Endothelial cell of umbilical vein (primary cell): Measurements from ENCODE around the gene ZNF648. TPM values are rescaled to one million over a fixed set of nuclear protein-coding genes. Genes with fewer than 3 reads are reported as not detected.

Source experiments
- BruUV-seq: library from RNA; stranded (reverse); fragments of 400-500 nt; replicated peaks from 2 replicates; lab custom pipeline; 2021; lab: Mats Ljungman, UMichigan
- CTCF ChIA-PET: fragments of 300-600, 350-600 bp; sonication (Branson Sonifier 250); formaldehyde crosslinking; loops from one replicate; lab custom pipeline; 2021; ENCODE audit warnings: antibody characterized with exemption, inconsistent platforms; lab: Charles Lee
- POLR2A ChIA-PET: fragments of 300-600, 350-600 bp; sonication (Branson Sonifier 250); formaldehyde crosslinking; loops from one replicate; lab custom pipeline; 2021; ENCODE audit warnings: antibody characterized with exemption, inconsistent platforms; lab: Charles Lee
- DNase-seq: peaks from one replicate; pipeline ENCODE4 v3.0.0-alpha.2; 2011; ENCODE audit warnings: low read depth, low spot score
- FAIRE-seq: peaks from 2 replicates; lab custom pipeline; 2011; peaks lifted over from hg19 to GRCh38; lab: Jason Lieb, UNC
- H2AFZ ChIP-seq: 2 replicates; pipeline ENCODE4 v1.6.0; 2012; ENCODE audit warnings: low read depth, low read length, control low read depth, inconsistent platforms
- H3K27ac ChIP-seq: 2 replicates; pipeline ENCODE4 v1.5.1; 2011; ENCODE audit warnings: low read depth, mild to moderate bottlenecking, control low read depth, low read length, moderate library complexity; ENCODE audit not compliant: insufficient read depth
- H3K27me3 ChIP-seq, 2 experiments: 2 replicates each; pipeline versions ENCODE4 v1.6.0 to v1.6.1; 2011; ENCODE audit warnings: low read length in 2 of 2, mixed read lengths in 1 of 2; ENCODE audit not compliant: control insufficient read depth in 2 of 2, insufficient read depth in 2 of 2
- H3K36me3 ChIP-seq, 2 experiments: 2 replicates in 1 of 2; 3 replicates in 1 of 2; pipeline ENCODE4 v1.5.1; 2011; ENCODE audit warnings: low read length in 2 of 2, mild to moderate bottlenecking in 1 of 2, moderate library complexity in 1 of 2; ENCODE audit not compliant: control insufficient read depth in 2 of 2, insufficient read depth in 2 of 2; ENCODE audit errors: extremely low read depth in 1 of 2
- H3K4me1 ChIP-seq: 3 replicates; pipeline ENCODE4 v1.5.1; 2011; ENCODE audit warnings: mild to moderate bottlenecking, low read length; ENCODE audit not compliant: control insufficient read depth, insufficient read depth; ENCODE audit errors: extremely low read depth
- H3K4me2 ChIP-seq: 2 replicates; pipeline ENCODE4 v1.6.1; 2011; ENCODE audit warnings: low read length, control low read depth, mixed read lengths; ENCODE audit not compliant: insufficient read depth
- H3K4me3 ChIP-seq, 3 experiments: fragments of 200-600 bp in 1 of 3; sonication (generic), shearing (Covaris generic) in 1 of 3; replicated peaks in 1 of 3; 2 replicates each; pipeline ENCODE4 v1.5.1; 2011 to 2016; ENCODE audit warnings: control low read depth in 3 of 3, low read length in 3 of 3, mild to moderate bottlenecking in 2 of 3, inconsistent platforms in 1 of 3, low read depth in 1 of 3, moderate library complexity in 1 of 3; ENCODE audit not compliant: insufficient read depth in 1 of 3
- H3K79me2 ChIP-seq: 2 replicates; pipeline ENCODE4 v1.6.0; 2012; ENCODE audit warnings: low read length, inconsistent platforms; ENCODE audit not compliant: control insufficient read depth, insufficient read depth
- H3K9ac ChIP-seq: replicated peaks from 2 replicates; pipeline ENCODE3; 2011; ENCODE audit warnings: low read length, control low read depth; ENCODE audit not compliant: insufficient read depth; ENCODE audit errors: extremely low read depth
- H3K9me1 ChIP-seq: replicated peaks from 3 replicates; pipeline ENCODE4 v1.6.0; 2011; ENCODE audit warnings: mild to moderate bottlenecking, low read length; ENCODE audit not compliant: control insufficient read depth, insufficient read depth; ENCODE audit errors: extremely low read depth
- H3K9me3 ChIP-seq: replicated peaks from 2 replicates; pipeline ENCODE4 v1.5.1; 2012; ENCODE audit warnings: low read length, inconsistent platforms; ENCODE audit not compliant: control insufficient read depth, insufficient read depth
- H4K20me1 ChIP-seq: replicated peaks from 2 replicates; pipeline ENCODE3; 2011; ENCODE audit warnings: mild to moderate bottlenecking, low read length; ENCODE audit not compliant: control insufficient read depth, insufficient read depth; ENCODE audit errors: extremely low read depth
- CTCF ChIP-seq, 2 donors: IDR thresholded peaks; 1 replicate in 1 of 2; 2 replicates in 1 of 2; pipeline ENCODE4 v1.5.1; 2011; ENCODE audit warnings: low read length in 2 of 2, mild to moderate bottlenecking in 2 of 2, moderate library complexity in 2 of 2, control low read depth in 1 of 2, inconsistent platforms in 1 of 2, low read depth in 1 of 2; ENCODE audit not compliant: insufficient read depth in 1 of 2; ENCODE audit errors: extremely low read depth in 1 of 2
- EZH2 ChIP-seq: IDR thresholded peaks from 2 replicates; pipeline ENCODE4 v1.6.1; 2012; ENCODE audit warnings: borderline replicate concordance, low read depth, mild to moderate bottlenecking, moderate library complexity, low read length, inconsistent platforms; ENCODE audit not compliant: severe bottlenecking
- FOS ChIP-seq: IDR thresholded peaks from 2 replicates; pipeline ENCODE4 v1.6.1; 2011; ENCODE audit warnings: mild to moderate bottlenecking, low read length, moderate library complexity, borderline replicate concordance; ENCODE audit not compliant: insufficient read depth
- GATA2 ChIP-seq: IDR thresholded peaks from 2 replicates; pipeline ENCODE4 v1.7.0; 2011; ENCODE audit warnings: low read depth, mild to moderate bottlenecking, moderate library complexity, mixed read lengths, low read length; ENCODE audit not compliant: insufficient read length, insufficient read depth
- JUN ChIP-seq: IDR thresholded peaks from 2 replicates; pipeline ENCODE4 v1.6.1; 2011; ENCODE audit warnings: borderline replicate concordance, low read depth; ENCODE audit not compliant: insufficient read length, insufficient read depth
- MAX ChIP-seq: IDR thresholded peaks from 2 replicates; pipeline ENCODE4 v1.6.1; 2011; ENCODE audit not compliant: insufficient read depth, insufficient read length
- MYC ChIP-seq: IDR thresholded peaks from one replicate; pipeline ENCODE4 v1.6.1; 2011; ENCODE audit warnings: mild to moderate bottlenecking, low read depth, low read length
- POLR2A ChIP-seq: IDR thresholded peaks from 2 replicates; pipeline ENCODE4 v1.6.1; 2012; ENCODE audit warnings: low read depth, mild to moderate bottlenecking, control low read depth, low read length
- POLR2AphosphoS5 ChIP-seq: IDR thresholded peaks from 2 replicates; pipeline ENCODE4 v1.6.1; 2012; ENCODE audit warnings: low read depth, mild to moderate bottlenecking, control low read depth, low read length, moderate library complexity; ENCODE audit not compliant: insufficient read depth
- dilution Hi-C: fragments of 300-500 bp; cut with MboI; formaldehyde crosslinking; loops from one replicate; pipeline ENCODE4 v1.15.0; 2019; ENCODE audit warnings: low sequenced_read_pairs; ENCODE audit not compliant: extremely low pct_ligation_motif_present
- intact Hi-C: fragments of 100-400 bp; cut with micrococcal nuclease; formaldehyde crosslinking; loops from one replicate; pipeline ENCODE4 v1.10.0; 2022
- polyA plus RNA-seq, 4 experiments: library from polyadenylated mRNA; depleted of rRNA in 3 of 4; stranded (reverse) in 3 of 4; unstranded in 1 of 4; fragments of >200 nt; gene quantifications; 2 replicates each; pipeline versions ENCODE4 v1.2.1 to v1.2.3, GENCODE V29; 2011 to 2012; ENCODE audit warnings: missing spikeins in 1 of 4
- total RNA-seq: library from RNA; stranded (reverse); gene quantifications from 2 replicates; pipeline ENCODE4 v1.2.3, GENCODE V29; 2021

The ZNF648 gene
- total and polyA plus RNA-seq, 2 donors (not counting 3 experiments of a cell fraction or from before 2014, with no cell fraction given): not detected

- TF ChIP-seq GATA2: no peak
- no peak for TF ChIP-seq FOS
- TF ChIP-seq MYC: no peak
- no peak for TF ChIP-seq CTCF (IDR thresholded peaks at IDR 0.05; ENCODE audit: extremely low read depth in 1 of 2, insufficient read depth in 1 of 2, low read depth in 1 of 2, low read length in 2 of 2)
- no peak for TF ChIP-seq POLR2AphosphoS5
- TF ChIP-seq MAX: no peak
- TF ChIP-seq EZH2: no peak
- no peak for TF ChIP-seq JUN
- no peak for TF ChIP-seq POLR2A
- dilution Hi-C loops: no loop called here
- POLR2A ChIA-PET: no interaction called here
- H3K9ac ChIP-seq: no peak overlapping the region
- no peak overlapping the region for H3K4me2 ChIP-seq
- no peaks in the 10 kb centered on the region for H3K9me1 ChIP-seq
- H3K4me1 ChIP-seq: no peaks in the 10 kb centered on the region
- no TSS peak for BruUV-seq
- intact Hi-C loops: no loop called here
- DNase-seq: no peak
- H3K79me2 ChIP-seq: no peaks in the 10 kb centered on the region
- no peak overlapping the region for H3K4me3 ChIP-seq
- FAIRE-seq: no peak
- no peaks in the 10 kb centered on the region for H4K20me1 ChIP-seq
- CTCF ChIA-PET: no interaction called here
- no peaks in the 10 kb centered on the region for H3K9me3 ChIP-seq
- no peak overlapping the region for H2AFZ ChIP-seq
- H3K27ac ChIP-seq: no peak overlapping the region
- no peaks in the 10 kb centered on the region for H3K36me3 ChIP-seq
- no peaks in the 10 kb centered on the region for H3K27me3 ChIP-seq
Measured at GRCh38 chr1:182050481-182051448, 10.7 kb downstream of the ZNF648 start.
